Trophoblast cell (in vitro differentiated cells and primary cell): Measurements from ENCODE around the gene COG1.

Experiments
- DNase-seq, 2 donors: peaks; one replicate each; pipeline ENCODE4 v3.0.0-alpha.2; 2016
- H2AFZ ChIP-seq: 2 replicates; pipeline ENCODE4 v1.6.1; 2013; ENCODE audit warnings: low read length, moderate library complexity, mild to moderate bottlenecking; ENCODE audit not compliant: insufficient read depth, poor library complexity
- H2AK5ac ChIP-seq: 2 replicates; pipeline ENCODE4 v1.6.1; 2013; ENCODE audit warnings: mild to moderate bottlenecking, low read length
- H2BK120ac ChIP-seq: 2 replicates; pipeline ENCODE4 v1.6.1; 2013; ENCODE audit warnings: low read length, mild to moderate bottlenecking, moderate library complexity; ENCODE audit not compliant: insufficient read depth, poor library complexity
- H2BK12ac ChIP-seq: 2 replicates; pipeline ENCODE4 v1.6.1; 2013; ENCODE audit warnings: mild to moderate bottlenecking, low read length, moderate library complexity
- H2BK5ac ChIP-seq: 2 replicates; pipeline ENCODE4 v1.6.1; 2013; ENCODE audit warnings: low read length, low read depth, moderate library complexity, mild to moderate bottlenecking; ENCODE audit not compliant: poor library complexity
- H3K14ac ChIP-seq: 2 replicates; pipeline ENCODE4 v1.6.1; 2013; ENCODE audit warnings: mild to moderate bottlenecking, low read length
- H3K18ac ChIP-seq: 2 replicates; pipeline ENCODE4 v1.6.1; 2013; ENCODE audit warnings: mild to moderate bottlenecking, low read length
- H3K23ac ChIP-seq: 2 replicates; pipeline ENCODE4 v1.6.1; 2013; ENCODE audit warnings: low read length
- H3K27ac ChIP-seq: 2 replicates; pipeline ENCODE4 v1.5.1; 2013; ENCODE audit warnings: low read depth, mild to moderate bottlenecking, inconsistent platforms, low read length, moderate library complexity
- H3K27me3 ChIP-seq: 2 replicates; pipeline ENCODE4 v1.6.1; 2013; ENCODE audit warnings: inconsistent platforms, mild to moderate bottlenecking, low read length, moderate library complexity; ENCODE audit not compliant: insufficient read depth
- H3K36me3 ChIP-seq, 2 experiments: 1 replicate in 1 of 2; 2 replicates in 1 of 2; pipeline ENCODE4 v1.6.1; 2013; ENCODE audit warnings: low read length in 2 of 2, mild to moderate bottlenecking in 2 of 2, moderate library complexity in 1 of 2; ENCODE audit not compliant: insufficient read depth in 2 of 2, control insufficient read depth in 1 of 2
- H3K4ac ChIP-seq: 2 replicates; pipeline ENCODE4 v1.6.1; 2013; ENCODE audit warnings: low read depth, mild to moderate bottlenecking, low read length, moderate library complexity
- H3K4me1 ChIP-seq, 2 experiments: 1 replicate in 1 of 2; 2 replicates in 1 of 2; pipeline ENCODE4 v1.6.1; 2013; ENCODE audit warnings: low read length in 2 of 2, mild to moderate bottlenecking in 2 of 2, moderate library complexity in 1 of 2; ENCODE audit not compliant: insufficient read depth in 2 of 2, control insufficient read depth in 1 of 2
- H3K4me2 ChIP-seq: 2 replicates; pipeline ENCODE4 v1.6.1; 2013; ENCODE audit warnings: inconsistent platforms, mild to moderate bottlenecking, low read length, moderate library complexity
- H3K4me3 ChIP-seq: 2 replicates; pipeline ENCODE4 v1.5.1; 2013; ENCODE audit warnings: mild to moderate bottlenecking, low read depth, low read length, inconsistent platforms
- H3K79me1 ChIP-seq: one replicate; pipeline ENCODE4 v1.6.1; 2013; ENCODE audit warnings: low read length
- H3K79me2 ChIP-seq: 2 replicates; pipeline ENCODE4 v1.6.1; 2013; ENCODE audit warnings: low read length, mild to moderate bottlenecking; ENCODE audit not compliant: control insufficient read depth, insufficient read depth, poor library complexity
- H3K9ac ChIP-seq: 2 replicates; pipeline ENCODE4 v1.6.1; 2013; ENCODE audit warnings: mild to moderate bottlenecking, low read length
- H3K9me3 ChIP-seq: 2 replicates; pipeline ENCODE4 v1.6.1; 2013; ENCODE audit warnings: low read depth, mild to moderate bottlenecking, control low read depth, inconsistent platforms, low read length; ENCODE audit not compliant: insufficient read depth
- H4K12ac ChIP-seq: 2 replicates; pipeline ENCODE4 v1.6.1; 2013; ENCODE audit warnings: low read depth, mild to moderate bottlenecking, low read length, moderate library complexity
- H4K8ac ChIP-seq: 2 replicates; pipeline ENCODE4 v1.6.1; 2013; ENCODE audit warnings: low read depth, mild to moderate bottlenecking, low read length, moderate library complexity
- H4K91ac ChIP-seq: one replicate; pipeline ENCODE4 v1.6.1; 2013; ENCODE audit warnings: low read depth, mild to moderate bottlenecking, low read length, moderate library complexity
- WGBS: extraction: QIAGEN DNeasy Blood & Tissue Kit; methylation state at CpG from one replicate; pipeline ENCODE4 v1.1.7; 2013; ENCODE audit warnings: missing lambda C conversion rate; ENCODE audit not compliant: insufficient read length, insufficient coverage; ENCODE audit errors: extremely low coverage; 5-methylcytosine and 5-hydroxymethylcytosine counted together

COG1 gene

GRCh38 chr17:73226556-73227172 lies 33.8 kb downstream of the COG1 start:
- DNase-seq: peak in 1 of 2 donors; percentile 42
- Histone ChIP-seq H3K14ac (no peak overlapping the region), H3K9ac (no peak overlapping the region), H4K91ac (no peak overlapping the region), H3K27me3 (no peaks in the 10 kb centered on the region), H3K79me2 (peaks cover 11% of the 10 kb centered on the region), H2BK12ac (no peak overlapping the region), H2BK120ac (no peak overlapping the region), H2AFZ (no peak overlapping the region), H3K36me3 (peaks cover 0 to 2% of the 10 kb centered on the region in 2 experiments), H3K9me3 (no peaks in the 10 kb centered on the region), H3K4me3 (no peak overlapping the region), H3K4me2 (peak overlapping the region; percentile 23), H2BK5ac (no peak overlapping the region), H3K18ac (no peak overlapping the region), H3K79me1 (peaks cover 6% of the 10 kb centered on the region), H2AK5ac (no peak overlapping the region), H3K23ac (no peak overlapping the region), H3K27ac (peak overlapping the region; percentile 48), H3K4ac (no peak overlapping the region), H4K8ac (no peak overlapping the region), H3K4me1 (peaks cover 0 to 2% of the 10 kb centered on the region in 2 experiments), H4K12ac (no peak overlapping the region)
- WGBS: no CpG with 5 or more reads among the region's 3 CpGs

- Histone ChIP-seq H3K4me2 (peak overlapping the region; percentile 23), H3K79me1 (peaks cover 10% of the 10 kb centered on the region), H3K4ac (no peak overlapping the region), H4K12ac (no peak overlapping the region), H2BK120ac (no peak overlapping the region), H3K4me3 (no peak overlapping the region), H3K18ac (no peak overlapping the region), H2AFZ (no peak overlapping the region), H4K91ac (no peak overlapping the region), H2BK5ac (no peak overlapping the region), H3K27ac (peak overlapping the region; percentile 44), H2AK5ac (no peak overlapping the region), H3K9ac (no peak overlapping the region), H3K4me1 (peaks cover 0 to 2% of the 10 kb centered on the region in 2 experiments), H3K79me2 (peaks cover 15% of the 10 kb centered on the region), H3K23ac (no peak overlapping the region), H3K9me3 (no peaks in the 10 kb centered on the region), H3K27me3 (no peaks in the 10 kb centered on the region), H4K8ac (no peak overlapping the region), H2BK12ac (no peak overlapping the region), H3K36me3 (no peaks in the 10 kb centered on the region), H3K14ac (no peak overlapping the region)
- DNase-seq: no peak
- no CpG with 5 or more reads among the region's 3 CpGs for WGBS
Measured at GRCh38 chr17:73227379-73227778, 34.5 kb downstream of the COG1 start.

GRCh38 chr17:73227944-73228343 lies 35.1 kb downstream of the COG1 start:
- H3K27ac ChIP-seq: peak overlapping the region; percentile 10
- H3K14ac ChIP-seq: no peak overlapping the region
- H2BK120ac ChIP-seq: no peak overlapping the region
- H3K9me3 ChIP-seq: no peaks in the 10 kb centered on the region
- no peak overlapping the region for H2BK5ac ChIP-seq
- H4K12ac ChIP-seq: no peak overlapping the region
- H3K4ac ChIP-seq: peak overlapping the region; percentile 34
- WGBS: no CpG with 5 or more reads among the region's 6 CpGs
- no peak overlapping the region for H2BK12ac ChIP-seq
- H4K91ac ChIP-seq: no peak overlapping the region
- DNase-seq: no peak
- no peak overlapping the region for H3K9ac ChIP-seq
- H3K18ac ChIP-seq: no peak overlapping the region
- H3K4me3 ChIP-seq: no peak overlapping the region
- no peak overlapping the region for H3K4me2 ChIP-seq
- no peaks in the 10 kb centered on the region for H3K27me3 ChIP-seq
- H2AK5ac ChIP-seq: no peak overlapping the region
- peaks cover 19% of the 10 kb centered on the region for H3K79me2 ChIP-seq
- H4K8ac ChIP-seq: no peak overlapping the region
- H3K36me3 ChIP-seq: no peaks in the 10 kb centered on the region
- H3K23ac ChIP-seq: no peak overlapping the region
- H2AFZ ChIP-seq: no peak overlapping the region
- H3K4me1 ChIP-seq: peaks cover 0 to 2% of the 10 kb centered on the region in 2 experiments
- peaks cover 14% of the 10 kb centered on the region for H3K79me1 ChIP-seq

- H2AK5ac ChIP-seq: no peak overlapping the region
- H3K4me2 ChIP-seq: no peak overlapping the region
- H2AFZ ChIP-seq: no peak overlapping the region
- no peak overlapping the region for H2BK12ac ChIP-seq
- no peak overlapping the region for H2BK120ac ChIP-seq
- H3K4ac ChIP-seq: peak overlapping the region; percentile 58
- peaks cover 14% of the 10 kb centered on the region for H3K79me1 ChIP-seq
- no peak overlapping the region for H3K23ac ChIP-seq
- H4K8ac ChIP-seq: no peak overlapping the region
- peak; percentile 31 to 57 for DNase-seq
- H3K4me1 ChIP-seq: peaks cover 2% of the 10 kb centered on the region in 2 experiments
- H3K36me3 ChIP-seq: no peaks in the 10 kb centered on the region
- peaks cover 22% of the 10 kb centered on the region for H3K79me2 ChIP-seq
- H3K9ac ChIP-seq: no peak overlapping the region
- H3K4me3 ChIP-seq: no peak overlapping the region
- no peak overlapping the region for H3K27ac ChIP-seq
- WGBS: no CpG with 5 or more reads among the region's 2 CpGs
- no peak overlapping the region for H2BK5ac ChIP-seq
- no peak overlapping the region for H4K12ac ChIP-seq
- no peaks in the 10 kb centered on the region for H3K27me3 ChIP-seq
- H3K14ac ChIP-seq: no peak overlapping the region
- no peaks in the 10 kb centered on the region for H3K9me3 ChIP-seq
- H4K91ac ChIP-seq: no peak overlapping the region
- no peak overlapping the region for H3K18ac ChIP-seq
Measured at GRCh38 chr17:73228748-73229236, 35.9 kb downstream of the COG1 start.
